Subcutaneous adipose tissue (tissue), 4 donors: ENCODE data around the gene SPRED1. TPM values are rescaled to one million over a fixed set of nuclear protein-coding genes. Genes with fewer than 3 reads are reported as not detected.

Source experiments
- CTCF ChIP-seq: fragments of 450-650 bp; IDR thresholded peaks from one replicate; pipeline ENCODE4 v1.5.1; 2016; ENCODE audit warnings: low read depth, mild to moderate bottlenecking, control low read depth, antibody characterized with exemption, moderate library complexity
- total RNA-seq, 4 donors: library from RNA; depleted of rRNA; stranded (reverse); fragments of >200 nt; gene quantifications; one replicate each; pipeline ENCODE4 v1.1.0, GENCODE V29; 2016

SPRED1 gene
- total RNA-seq, 4 donors from 2014 or later, result 22.2 to 41.7 (median 29.8) TPM

- no peak for TF ChIP-seq CTCF
Observed at GRCh38 chr15:38377636-38378035, 125.0 kb downstream of the SPRED1 start.

DNA sequence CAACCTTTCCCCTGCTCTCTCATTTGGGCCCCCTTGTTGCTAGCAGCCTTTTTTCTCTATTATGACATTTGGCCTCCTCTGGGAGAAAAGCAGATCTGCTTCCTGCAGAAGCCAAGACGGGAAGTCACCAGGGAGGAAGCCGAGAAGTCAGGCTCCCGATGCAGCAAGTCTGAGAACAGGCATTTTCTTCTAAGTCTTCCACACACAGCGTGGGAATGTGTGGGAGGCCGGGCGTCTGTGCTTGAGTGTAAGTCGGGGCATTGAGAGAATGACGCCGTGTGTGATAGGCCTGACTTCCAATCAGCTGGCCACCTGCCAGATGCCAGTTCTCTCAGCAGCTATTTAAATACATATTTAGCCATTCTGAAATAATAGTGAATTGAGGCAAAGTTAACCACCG is 125.5 kb downstream of the SPRED1 start:
- no peak for TF ChIP-seq CTCF

- TF ChIP-seq CTCF, result no peak
Observed at GRCh38 chr15:38389924-38390542, 137.4 kb downstream of the SPRED1 start.

DNA sequence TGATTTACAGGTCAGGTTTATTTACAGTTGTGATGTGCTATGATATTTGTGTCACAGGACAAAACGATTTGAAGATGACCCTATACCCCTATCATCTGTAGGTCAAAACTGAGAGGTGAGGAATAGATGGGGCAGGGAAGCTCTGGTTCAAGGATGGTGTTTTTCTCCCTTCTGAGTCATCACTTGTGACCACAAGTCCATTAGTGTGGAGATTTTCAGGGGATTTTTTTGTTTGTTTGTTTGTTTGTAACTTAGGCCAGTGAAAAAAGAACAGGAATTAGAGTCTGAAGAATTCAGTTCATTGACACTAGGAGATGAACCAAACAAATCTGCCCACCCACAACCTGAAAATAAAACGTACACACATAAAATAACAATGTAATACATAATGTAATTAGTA is 138.6 kb downstream of the SPRED1 start:
- no peak for TF ChIP-seq CTCF

- TF ChIP-seq CTCF, result no peak
Observed at GRCh38 chr15:38398134-38398533, 145.5 kb downstream of the SPRED1 start.

DNA sequence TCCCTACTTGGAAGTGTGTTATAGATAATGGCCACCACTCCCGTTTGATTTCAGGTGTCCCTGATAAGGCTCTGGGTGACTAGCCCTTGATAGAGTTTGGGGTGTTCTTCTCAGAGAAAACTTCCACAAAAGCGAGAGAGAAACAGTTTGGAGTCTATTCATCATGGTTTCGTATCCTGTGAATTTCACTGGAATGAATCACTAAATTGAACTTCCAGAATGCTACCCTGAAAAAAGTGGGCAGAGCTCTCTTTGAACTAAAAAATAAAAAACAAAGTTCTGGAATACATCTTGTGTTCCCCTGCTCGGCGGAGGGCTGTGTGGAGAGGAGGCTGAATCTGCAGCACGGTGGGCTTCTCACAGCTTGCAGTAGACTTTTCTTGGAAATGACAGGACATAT is 148.5 kb downstream of the SPRED1 start:
- no peak for TF ChIP-seq CTCF

- TF ChIP-seq CTCF, result no peak
Observed at GRCh38 chr15:38401701-38402100, 149.1 kb downstream of the SPRED1 start.
